Karpas-422 (cell line): Measurements from ENCODE around the gene VPS25. TPM values are rescaled to one million over a fixed set of nuclear protein-coding genes. Genes with fewer than 3 reads are reported as not detected.

Source experiments
- DNase-seq: peaks from one replicate; pipeline ENCODE4 v3.0.0-alpha.2; 2015
- H2AFZ ChIP-seq: fragments of 200-600 bp; sonication (generic); 2 replicates; pipeline ENCODE4 v1.6.1; 2014; ENCODE audit warnings: antibody characterized with exemption, low read length, mixed read lengths
- H3K27ac ChIP-seq: fragments of 200-600 bp; sonication (generic); 2 replicates; pipeline ENCODE4 v1.5.1; 2014; ENCODE audit warnings: mild to moderate bottlenecking, low read length, moderate library complexity
- H3K27me3 ChIP-seq: fragments of 200-600 bp; sonication (generic); 2 replicates; pipeline ENCODE4 v1.6.1; 2014; ENCODE audit warnings: low read length, mixed read lengths
- H3K36me3 ChIP-seq: fragments of 200-600 bp; sonication (generic); 2 replicates; pipeline ENCODE4 v1.6.1; 2014; ENCODE audit warnings: low read length, mixed read lengths; ENCODE audit not compliant: insufficient read depth
- H3K4me1 ChIP-seq: fragments of 200-600 bp; sonication (generic); 2 replicates; pipeline ENCODE4 v1.6.1; 2014; ENCODE audit warnings: mild to moderate bottlenecking, low read length, mixed read lengths
- H3K4me2 ChIP-seq: fragments of 200-600 bp; sonication (generic); 2 replicates; pipeline ENCODE4 v1.6.1; 2014; ENCODE audit warnings: low read length, low read depth, mild to moderate bottlenecking; ENCODE audit not compliant: poor library complexity, severe bottlenecking
- H3K4me3 ChIP-seq: fragments of 200-600 bp; sonication (generic); 2 replicates; pipeline ENCODE4 v1.5.1; 2014; ENCODE audit warnings: mild to moderate bottlenecking, antibody characterized with exemption, low read length, mixed read lengths
- H3K79me2 ChIP-seq: fragments of 200-600 bp; sonication (generic); 2 replicates; pipeline ENCODE4 v1.6.1; 2014; ENCODE audit warnings: mild to moderate bottlenecking, low read length, mixed read lengths
- H3K9ac ChIP-seq: fragments of 200-600 bp; sonication (generic); 2 replicates; pipeline ENCODE4 v1.6.0; 2014; ENCODE audit warnings: low read length
- H3K9me2 ChIP-seq: fragments of 200-600 bp; sonication (generic), shearing (Covaris generic); replicated peaks from 2 replicates; pipeline ENCODE4 v1.6.0; 2014; ENCODE audit warnings: mild to moderate bottlenecking, low read length, moderate library complexity; ENCODE audit not compliant: insufficient read depth
- H3K9me3 ChIP-seq: fragments of 300-700, 200-600 bp; sonication (generic); 2 replicates; pipeline ENCODE4 v1.6.1; 2014; ENCODE audit warnings: low read length, mixed read lengths
- H4K20me1 ChIP-seq: fragments of 200-600 bp; sonication (generic); 2 replicates; pipeline ENCODE4 v1.6.1; 2014; ENCODE audit warnings: mild to moderate bottlenecking, antibody characterized with exemption, low read length, low read depth; ENCODE audit not compliant: insufficient read depth
- total RNA-seq: library from RNA; depleted of rRNA; stranded (reverse); fragments of >200 nt; shearing (Covaris generic); gene quantifications from 2 replicates; pipeline ENCODE4 v1.2.3, GENCODE V29; 2014; ENCODE audit warnings: low replicate concordance

The VPS25 gene
- total RNA-seq, 1 experiment from 2014 or later = 43.9 TPM

DNA sequence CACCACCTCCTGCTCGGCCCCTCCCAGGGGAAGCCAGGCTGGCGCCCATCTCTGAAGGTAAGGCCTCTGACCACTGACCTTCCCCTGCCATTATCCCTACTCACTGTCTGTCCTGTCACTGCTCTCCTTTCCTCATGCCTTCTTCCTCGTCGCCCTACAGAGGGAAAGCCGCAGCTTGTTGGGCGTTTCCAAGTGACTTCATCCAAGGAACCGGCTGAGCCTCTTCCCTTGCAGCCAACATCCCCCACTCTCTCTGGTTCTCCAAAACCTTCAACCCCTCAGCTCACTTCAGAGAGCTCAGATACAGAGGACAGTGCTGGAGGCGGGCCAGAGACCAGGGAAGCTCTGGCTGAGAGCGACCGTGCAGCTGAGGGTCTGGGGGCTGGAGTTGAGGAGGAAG is 22.2 kb downstream of the VPS25 start:
- peaks cover 13% of the 10 kb centered on the region for H3K79me2 ChIP-seq
- no peaks in the 10 kb centered on the region for H4K20me1 ChIP-seq
- H3K4me3 ChIP-seq = no peak overlapping the region

DNA sequence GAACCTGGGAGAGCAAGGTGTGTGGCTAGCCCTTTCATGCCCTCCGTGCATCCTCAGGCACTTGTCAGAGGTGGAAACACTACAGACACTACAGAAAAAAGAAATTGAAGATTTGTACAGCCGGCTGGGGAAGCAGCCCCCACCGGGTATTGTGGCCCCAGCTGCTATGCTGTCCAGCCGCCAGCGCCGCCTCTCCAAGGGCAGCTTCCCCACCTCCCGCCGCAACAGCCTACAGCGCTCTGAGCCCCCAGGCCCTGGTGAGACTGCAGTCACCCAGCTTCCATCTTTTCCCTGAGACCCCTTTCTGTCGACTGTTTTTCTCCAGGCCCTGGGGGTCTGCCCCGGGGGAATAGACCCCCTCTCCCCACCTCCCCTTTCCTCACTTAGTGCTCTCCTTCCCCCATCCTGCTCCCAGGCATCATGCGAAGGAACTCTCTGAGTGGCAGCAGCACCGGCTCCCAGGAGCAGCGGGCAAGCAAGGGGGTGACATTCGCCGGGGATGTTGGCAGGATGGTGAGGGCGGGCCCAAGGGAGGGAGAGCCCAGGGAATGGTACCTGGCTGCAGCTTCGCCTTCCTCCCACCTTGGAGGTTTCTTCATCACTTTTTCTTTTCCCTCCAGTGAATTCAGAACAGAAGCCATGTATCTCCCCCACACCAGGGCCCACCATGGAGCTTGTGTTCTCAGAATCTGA is 23.0 kb downstream of the VPS25 start:
- Histone ChIP-seq H3K36me3 (no peaks in the 10 kb centered on the region), H3K4me2 (no peak overlapping the region), H3K79me2 (peaks cover 13% of the 10 kb centered on the region), H3K9me2 (no peaks in the 10 kb centered on the region), H3K9me3 (no peaks in the 10 kb centered on the region), H2AFZ (no peak overlapping the region), H3K4me1 (peaks cover 13% of the 10 kb centered on the region), H3K4me3 (no peak overlapping the region), H4K20me1 (no peaks in the 10 kb centered on the region), H3K9ac (no peak overlapping the region), H3K27ac (no peak overlapping the region), H3K27me3 (no peaks in the 10 kb centered on the region)
- no peak for DNase-seq

More for the DNA sequence above, 22.2 kb downstream of the VPS25 start:
- H3K9me3 ChIP-seq = no peaks in the 10 kb centered on the region
- H2AFZ ChIP-seq = no peak overlapping the region
- no peaks in the 10 kb centered on the region for H3K27me3 ChIP-seq
- DNase-seq = no peak
- H3K4me2 ChIP-seq = no peak overlapping the region
- peaks cover 13% of the 10 kb centered on the region for H3K4me1 ChIP-seq
- no peaks in the 10 kb centered on the region for H3K9me2 ChIP-seq
- H3K9ac ChIP-seq = no peak overlapping the region
- H3K36me3 ChIP-seq = no peaks in the 10 kb centered on the region
- H3K27ac ChIP-seq = no peak overlapping the region

DNA sequence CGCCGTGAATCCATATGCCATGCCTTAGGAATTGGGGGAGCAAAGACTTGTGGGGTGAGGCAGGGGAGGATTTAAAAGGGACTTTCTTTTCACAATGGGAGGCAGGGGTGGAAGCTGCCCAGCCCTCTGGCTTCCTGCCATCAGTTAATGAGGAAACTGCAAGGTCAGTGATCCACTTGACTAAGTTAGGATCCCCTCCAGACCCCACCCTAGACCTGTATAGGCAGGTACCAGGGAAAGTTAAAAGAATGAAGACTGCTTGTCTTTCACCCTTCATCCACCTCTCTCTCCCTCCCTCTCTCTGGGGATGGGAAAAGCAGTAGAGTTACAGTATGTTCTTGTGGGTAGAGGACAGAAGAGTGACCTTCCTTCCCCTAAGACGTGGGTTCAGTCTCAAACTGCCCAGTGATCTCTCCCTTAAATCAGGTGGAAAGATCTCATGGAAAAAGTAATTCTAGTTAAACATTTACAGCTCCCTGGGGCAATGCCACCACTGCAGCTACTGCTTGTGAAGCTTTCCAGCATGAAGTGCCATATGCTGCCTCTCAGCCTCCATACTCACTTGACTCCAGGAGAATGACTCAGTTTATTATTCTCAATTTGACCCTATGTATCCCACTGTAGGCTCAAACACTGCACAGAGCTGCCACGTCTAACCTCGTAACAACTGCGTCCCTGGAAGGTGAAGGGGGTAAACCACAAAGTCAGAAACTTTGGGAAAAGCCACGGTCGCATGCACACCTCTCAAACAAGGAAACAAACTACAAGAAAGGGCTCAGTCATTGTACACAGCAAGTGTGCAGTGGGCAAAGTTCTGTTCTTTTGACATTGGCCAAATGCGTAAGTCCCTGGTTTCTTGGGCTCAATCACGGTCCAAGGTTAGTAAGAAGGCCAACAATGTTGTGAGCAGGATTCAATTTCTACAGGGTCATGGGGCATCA is 24.1 kb downstream of the VPS25 start:
- peak overlapping the region; percentile 93 for H3K4me3 ChIP-seq
- H3K36me3 ChIP-seq = no peaks in the 10 kb centered on the region
- no peaks in the 10 kb centered on the region for H3K27me3 ChIP-seq
- H2AFZ ChIP-seq = no peak overlapping the region
- H3K79me2 ChIP-seq = peaks cover 13% of the 10 kb centered on the region
- peaks cover 13% of the 10 kb centered on the region for H3K4me1 ChIP-seq
- H3K9me3 ChIP-seq = no peaks in the 10 kb centered on the region
- peak overlapping the region; percentile 78 for H3K4me2 ChIP-seq
- no peak for DNase-seq
- H3K27ac ChIP-seq = no peak overlapping the region
- H4K20me1 ChIP-seq = no peaks in the 10 kb centered on the region
- H3K9me2 ChIP-seq = no peaks in the 10 kb centered on the region
- peak overlapping the region; percentile 83 for H3K9ac ChIP-seq

DNA sequence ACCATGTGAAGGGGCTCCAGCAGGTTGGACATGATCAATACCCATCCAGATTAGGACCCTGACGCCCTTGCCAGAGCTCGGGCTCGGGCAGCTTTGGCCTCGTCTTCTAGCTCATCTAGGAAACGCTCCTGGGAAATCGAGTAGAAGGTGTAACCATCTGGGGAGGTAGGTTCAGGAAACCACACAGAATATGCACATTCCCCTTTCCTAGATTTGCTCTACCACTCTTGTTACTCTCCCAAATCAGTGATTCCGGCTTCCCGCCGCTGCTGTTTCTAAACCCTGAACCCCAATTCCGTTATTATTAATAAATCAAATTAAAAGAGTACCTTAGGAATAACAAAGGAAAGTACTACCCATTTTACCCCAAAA is 24.7 kb downstream of the VPS25 start:
- Histone ChIP-seq H3K9me2 (no peaks in the 10 kb centered on the region), H3K4me3 (peak overlapping the region; percentile 93), H2AFZ (peak overlapping the region; percentile 81; the same call in 1 of the 2 replicates), H3K27ac (no peak overlapping the region), H3K27me3 (no peaks in the 10 kb centered on the region), H3K4me2 (peak overlapping the region; percentile 78), H3K9me3 (no peaks in the 10 kb centered on the region), H3K9ac (peak overlapping the region; percentile 83), H4K20me1 (no peaks in the 10 kb centered on the region), H3K4me1 (peaks cover 13% of the 10 kb centered on the region), H3K79me2 (peaks cover 13% of the 10 kb centered on the region), H3K36me3 (no peaks in the 10 kb centered on the region)
- DNase-seq = no peak

DNA sequence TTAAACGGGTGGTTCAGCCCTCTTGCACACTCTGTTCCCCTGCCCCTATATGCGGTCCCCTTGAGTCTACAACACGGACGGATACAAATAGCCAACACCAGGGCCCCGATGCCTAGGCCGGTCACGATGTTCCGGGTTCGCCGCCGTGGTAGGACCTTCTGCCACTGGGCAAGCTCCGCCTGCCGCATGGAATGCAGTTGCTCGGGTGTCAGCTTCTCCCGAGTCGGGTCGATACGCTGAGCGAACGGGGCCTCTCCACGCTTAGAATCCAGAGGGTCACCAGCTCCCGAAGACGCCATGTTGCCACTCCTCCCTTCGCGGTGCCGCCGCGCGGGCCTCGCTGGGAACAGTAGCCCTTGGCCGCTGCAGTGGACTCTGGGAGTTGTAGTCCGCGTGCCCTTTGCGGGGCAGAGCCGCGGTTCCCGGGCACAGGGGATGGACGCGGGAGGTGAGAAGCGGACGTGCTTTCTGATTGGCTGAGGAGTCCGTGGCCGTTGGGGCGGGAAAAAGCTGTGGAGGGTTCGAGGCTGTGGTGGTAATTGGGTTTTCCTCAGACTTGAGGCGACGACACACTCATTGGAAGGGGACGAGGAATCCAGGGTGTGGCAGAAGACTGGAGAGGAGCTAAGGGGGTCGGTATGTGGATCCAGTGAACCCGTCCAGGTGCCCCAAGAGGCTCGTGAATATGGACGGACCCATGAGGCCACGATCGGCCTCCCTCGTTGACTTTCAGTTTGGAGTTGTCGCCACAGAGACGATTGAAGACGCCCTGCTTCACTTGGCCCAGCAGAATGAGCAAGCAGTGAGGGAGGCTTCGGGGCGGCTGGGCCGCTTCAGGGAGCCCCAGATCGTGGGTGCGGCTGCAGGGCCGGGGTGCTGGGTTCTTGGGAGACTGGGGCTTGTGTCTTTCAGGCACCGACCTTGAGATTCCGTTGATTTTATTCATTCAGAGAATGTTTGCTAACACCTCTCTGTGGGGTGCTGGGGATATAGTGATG is 25.4 kb downstream of the VPS25 start, which contains the start of the genes CNTD1 and COA3:
Gene CNTD1, plus strand, starts transcription at position 479 of the 998 bp plus-strand sequence. Its CDS starts 207 bp downstream, at position 686.
Gene COA3, minus strand, starts transcription at position 322 of the 998 bp plus-strand sequence. Its CDS starts 23 bp downstream, at position 299.
- H3K9me2 ChIP-seq = no peaks in the 10 kb centered on the region
- no peaks in the 10 kb centered on the region for H4K20me1 ChIP-seq
- H3K79me2 ChIP-seq = peaks cover 13% of the 10 kb centered on the region
- H3K9ac ChIP-seq = peak within 1 kb of the TSS; percentile 83
- H3K9me3 ChIP-seq = no peaks in the 10 kb centered on the region
- H3K4me1 ChIP-seq = peaks cover 13% of the 10 kb centered on the region
- peak; percentile 92 for DNase-seq
- H3K27ac ChIP-seq = no peak within 1 kb of the TSS
- peak within 1 kb of the TSS; percentile 78 for H3K4me2 ChIP-seq
- peak within 1 kb of the TSS; percentile 93 for H3K4me3 ChIP-seq
- H3K27me3 ChIP-seq = no peaks in the 10 kb centered on the region
- no peaks in the 10 kb centered on the region for H3K36me3 ChIP-seq
- H2AFZ ChIP-seq = peak within 1 kb of the TSS; percentile 81; the same call in 1 of the 2 replicates

DNA sequence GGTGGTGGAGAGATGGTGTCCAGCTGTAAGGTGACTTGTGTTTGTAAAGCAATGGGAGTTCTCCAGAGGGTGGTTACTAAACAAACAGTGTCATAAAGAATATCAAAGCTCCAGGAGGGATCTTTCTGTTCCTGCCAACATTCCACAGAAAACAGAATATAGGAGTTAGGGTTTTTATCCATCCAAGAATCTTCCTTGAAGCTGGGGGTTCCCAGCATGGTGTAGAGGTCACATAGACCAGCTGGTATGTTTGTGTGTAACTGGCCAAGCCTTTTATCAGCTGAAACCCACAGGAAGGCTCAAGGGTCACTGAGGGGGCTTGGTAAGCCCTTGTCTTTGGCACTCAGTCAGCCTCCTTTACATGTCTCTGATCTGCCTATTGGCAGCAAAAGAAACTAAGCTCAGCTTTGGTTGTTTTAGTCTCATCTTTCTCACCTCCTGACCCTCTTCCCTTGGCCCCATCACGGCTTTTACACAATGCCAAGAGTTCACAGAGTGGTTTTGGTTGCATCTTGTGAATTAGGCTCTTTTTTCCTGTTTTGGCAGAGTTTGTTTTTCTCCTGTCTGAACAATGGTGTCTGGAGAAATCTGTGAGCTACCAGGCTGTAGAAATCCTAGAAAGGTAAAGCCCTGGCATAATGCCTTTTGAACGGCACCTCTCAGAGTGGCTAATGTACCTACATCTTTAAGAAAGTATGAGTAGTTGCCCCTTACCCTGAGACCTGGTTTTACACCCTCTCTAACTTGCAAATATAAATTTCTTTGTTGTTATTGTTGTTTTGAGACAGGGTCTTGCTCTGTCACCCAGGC is 30.0 kb downstream of the VPS25 start:
- no peaks in the 10 kb centered on the region for H3K36me3 ChIP-seq
- no peaks in the 10 kb centered on the region for H3K27me3 ChIP-seq
- no peaks in the 10 kb centered on the region for H3K9me2 ChIP-seq
- peaks cover 2% of the 10 kb centered on the region; the same call in 1 of the 2 replicates for H3K4me1 ChIP-seq
- H3K27ac ChIP-seq = no peak overlapping the region
- H3K4me3 ChIP-seq = no peak overlapping the region
- no peaks in the 10 kb centered on the region for H4K20me1 ChIP-seq
- DNase-seq = no peak
- no peak overlapping the region for H3K4me2 ChIP-seq
- no peak overlapping the region for H2AFZ ChIP-seq
- H3K9ac ChIP-seq = no peak overlapping the region
- no peaks in the 10 kb centered on the region for H3K9me3 ChIP-seq
- H3K79me2 ChIP-seq = 0 out of 2 replicates have a peak, but pooled peaks cover under 1% of the 10 kb centered on the region

DNA sequence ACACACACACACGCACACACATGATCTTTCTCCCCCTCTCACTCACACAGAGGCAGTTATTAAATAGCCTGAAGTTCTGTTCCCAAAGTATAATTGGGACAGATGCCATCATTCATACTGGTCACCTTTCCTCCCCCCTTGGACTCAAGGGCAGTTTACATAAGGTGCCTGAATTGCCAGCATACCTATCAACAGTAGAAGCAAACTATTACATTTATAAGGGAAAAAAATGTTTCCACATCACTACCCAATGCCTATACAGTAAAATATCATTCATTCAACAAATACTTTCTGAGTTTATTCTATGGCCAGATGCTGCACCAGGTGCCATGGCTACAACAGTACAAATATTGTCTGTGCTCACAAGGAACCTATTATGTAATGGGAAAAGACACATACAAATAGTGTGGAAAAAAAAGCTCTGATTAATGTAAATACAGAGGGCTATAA is 31.7 kb downstream of the VPS25 start:
- Histone ChIP-seq H3K4me2 (no peak overlapping the region), H3K4me3 (no peak overlapping the region), H3K27ac (no peak overlapping the region), H3K79me2 (no peaks in the 10 kb centered on the region), H3K27me3 (no peaks in the 10 kb centered on the region), H4K20me1 (no peaks in the 10 kb centered on the region), H3K9ac (no peak overlapping the region), H2AFZ (no peak overlapping the region), H3K36me3 (peaks cover 11% of the 10 kb centered on the region; the same call in 1 of the 2 replicates), H3K9me2 (no peaks in the 10 kb centered on the region), H3K4me1 (no peaks in the 10 kb centered on the region), H3K9me3 (no peaks in the 10 kb centered on the region)
- no peak for DNase-seq
